HG02678 (cell line): ENCODE results near the gene ZBTB25.

ENCODE experiments used
- ATAC-seq: cut with Tn5 transposase; IDR thresholded peaks from one replicate; pipeline ENCODE4 v1.9.1; 2021; ENCODE audit warnings: mild to moderate bottlenecking, moderate library complexity; ENCODE audit not compliant: unreplicated experiment

Gene ZBTB25

DNA sequence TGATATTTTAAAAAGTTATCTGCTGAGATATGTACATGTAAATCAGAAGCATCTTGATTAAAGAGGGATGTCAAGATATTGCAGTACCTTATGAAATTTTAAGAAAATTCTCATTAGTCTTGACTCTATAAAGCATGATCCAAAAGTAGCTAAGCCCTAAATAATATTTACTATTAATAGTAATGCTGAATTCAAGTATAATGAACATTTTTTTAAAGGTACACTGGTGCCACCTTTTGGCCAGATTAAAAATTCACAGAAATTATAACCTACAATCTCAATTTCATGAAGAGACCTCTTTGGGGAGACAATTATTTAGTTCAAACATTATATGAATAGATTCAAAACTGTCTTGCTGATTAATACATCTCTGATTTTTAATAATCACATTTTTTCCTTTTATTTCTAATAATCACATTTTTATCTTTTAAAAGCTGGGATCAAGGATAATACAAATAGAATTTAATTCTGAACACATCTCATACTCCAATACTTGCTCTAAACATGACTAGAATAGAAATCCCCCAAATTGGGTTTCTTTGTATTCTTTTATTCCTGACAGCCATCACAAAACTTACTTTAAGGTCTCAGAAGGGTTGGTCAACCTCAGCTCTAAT lies 24.9 kb downstream of the ZBTB25 start:
- no peak for ATAC-seq

DNA sequence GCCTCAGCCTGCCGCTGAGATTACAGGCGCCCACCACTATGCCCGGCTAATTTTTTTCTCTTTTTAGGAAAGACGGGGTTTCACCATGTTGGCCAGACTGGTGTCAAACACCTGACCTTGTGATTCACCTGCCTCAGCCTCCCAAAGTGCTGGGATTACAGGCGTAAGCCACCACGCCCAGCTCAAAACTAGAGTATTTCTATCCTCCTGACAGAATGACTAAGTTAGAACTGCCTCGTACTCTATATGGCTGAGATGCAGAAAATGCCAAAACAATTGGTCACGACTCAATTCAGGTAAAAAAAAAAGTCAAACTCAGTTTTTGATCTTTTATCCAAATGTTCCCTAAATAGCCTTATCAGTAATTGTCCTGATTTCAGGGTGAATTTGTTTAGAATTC lies 27.2 kb downstream of the ZBTB25 start:
- no peak for ATAC-seq

DNA sequence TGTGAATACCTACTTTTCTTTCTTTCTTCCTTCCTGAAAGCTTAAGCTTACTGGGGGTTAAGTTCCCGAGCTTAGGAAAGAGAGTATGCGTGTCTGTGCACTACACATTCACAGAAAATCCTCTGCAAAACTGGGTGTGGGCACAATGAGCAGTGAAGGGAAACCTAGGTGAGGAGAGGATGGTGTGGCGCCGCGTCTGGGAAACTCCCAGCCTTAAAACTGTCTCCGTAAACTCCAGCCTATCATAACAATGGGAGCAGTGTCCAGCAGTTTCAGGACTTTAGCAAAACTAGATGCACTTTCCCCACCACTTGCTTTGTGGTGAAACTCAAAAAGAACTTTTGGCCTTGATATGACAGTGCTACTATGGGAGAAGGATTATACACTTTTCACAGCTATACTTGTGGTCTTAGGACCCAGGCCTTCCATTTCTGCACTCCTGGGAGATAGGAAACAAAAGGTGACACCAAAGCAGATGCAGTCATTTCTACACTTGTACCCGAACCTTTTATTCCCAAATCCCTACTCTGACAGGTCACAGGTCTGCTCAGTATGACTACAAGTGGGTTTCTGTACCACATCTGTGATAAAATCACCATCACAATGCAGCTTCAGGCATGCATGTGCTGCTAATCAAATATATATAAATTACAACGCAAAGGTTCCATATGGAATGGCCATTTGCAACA lies 27.9 kb downstream of the ZBTB25 start:
- no peak for ATAC-seq

DNA sequence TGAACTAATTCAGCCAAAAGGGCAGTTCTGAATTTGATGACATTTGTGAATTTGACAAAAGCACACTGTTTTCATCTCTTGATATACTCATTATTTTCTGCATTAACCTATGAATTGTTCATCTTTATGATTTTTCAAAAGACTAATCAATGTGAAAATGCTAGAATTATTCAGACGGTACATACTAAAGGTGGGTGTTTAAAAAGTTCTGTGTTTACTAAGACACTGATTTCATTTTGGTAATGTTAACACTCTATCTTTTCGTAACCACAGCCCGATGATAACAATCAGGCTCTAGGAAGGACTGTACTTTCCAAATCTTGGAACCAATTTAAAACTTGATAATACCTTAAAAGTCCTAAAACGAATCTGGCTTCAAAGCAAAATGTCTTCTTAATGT lies 28.9 kb downstream of the ZBTB25 start:
- ATAC-seq, result no peak

DNA sequence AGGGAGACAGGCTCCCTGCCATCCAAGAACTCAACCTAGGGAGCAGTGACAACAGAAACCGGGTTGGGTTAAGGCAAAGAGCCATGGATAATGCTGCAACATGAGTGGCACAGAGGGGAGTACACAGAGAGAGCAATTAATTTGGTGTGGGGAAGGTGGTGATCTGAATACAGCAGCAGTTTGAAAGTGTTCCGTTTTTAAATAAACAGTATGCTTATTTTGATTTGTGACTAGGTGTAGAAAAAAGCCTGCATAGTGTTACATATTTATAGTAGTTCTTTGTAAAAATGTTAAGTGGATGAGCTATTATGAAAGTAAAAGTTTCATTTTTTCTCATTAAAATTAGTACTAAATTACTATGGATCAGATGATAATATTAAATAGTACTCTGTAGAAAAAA lies 29.6 kb downstream of the ZBTB25 start:
- ATAC-seq, result no peak

DNA sequence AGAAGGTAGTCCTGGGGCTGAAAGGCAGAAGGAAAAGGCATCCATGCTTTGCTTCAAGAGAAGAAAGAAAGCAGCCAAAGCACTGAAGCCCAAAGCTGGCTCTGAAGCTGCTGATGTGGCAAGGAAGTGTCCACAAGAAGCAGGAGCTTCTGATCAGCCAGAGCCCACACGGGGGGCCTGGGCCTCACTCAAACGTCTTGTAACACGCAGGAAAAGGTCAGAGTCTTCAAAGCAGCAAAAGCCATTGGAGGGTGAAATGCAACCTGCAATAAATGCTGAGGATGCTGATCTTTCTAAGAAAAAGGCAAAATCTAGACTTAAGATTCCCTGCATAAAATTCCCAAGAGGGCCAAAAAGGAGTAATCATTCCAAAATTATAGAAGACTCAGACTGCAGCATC lies 35.2 kb downstream of the ZBTB25 start:
- ATAC-seq, result no peak

DNA sequence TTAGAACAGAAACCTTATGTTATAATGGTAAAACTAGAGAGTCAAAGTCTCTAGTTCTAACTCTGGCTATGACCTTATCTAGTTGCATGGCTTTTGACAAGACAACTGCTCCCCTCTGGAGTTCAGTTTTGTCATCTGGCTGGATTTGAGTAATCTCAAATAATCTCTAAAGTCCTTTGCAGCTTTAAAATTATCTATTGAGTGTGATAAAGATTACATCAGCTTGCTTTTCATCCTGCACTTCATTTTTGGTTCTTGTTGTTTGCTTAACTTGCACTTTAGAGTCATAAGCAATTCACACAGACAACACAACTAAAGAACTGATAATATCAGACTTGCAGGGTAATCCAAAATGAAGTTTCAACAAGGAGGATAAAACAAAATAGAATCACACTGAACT lies 36.1 kb downstream of the ZBTB25 start:
- no peak for ATAC-seq

DNA sequence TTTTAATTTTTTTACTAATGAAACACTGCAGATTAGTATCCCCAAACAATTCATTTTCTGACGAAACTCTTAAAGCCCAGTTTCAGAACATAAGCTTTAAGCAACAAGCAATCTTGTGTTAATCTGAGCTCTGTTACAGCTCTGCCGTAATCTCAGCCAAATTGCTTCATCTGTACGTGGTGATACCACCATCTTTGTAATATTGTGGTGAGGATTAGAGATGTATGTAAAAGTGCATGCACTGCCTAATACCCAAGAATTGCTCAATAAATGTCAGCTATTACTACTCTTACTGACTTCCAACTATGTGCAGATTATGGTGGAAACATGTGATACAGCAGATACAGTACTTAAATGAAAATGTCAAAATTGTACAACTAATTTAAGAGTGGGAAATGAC lies 36.5 kb downstream of the ZBTB25 start:
- ATAC-seq, result no peak

DNA sequence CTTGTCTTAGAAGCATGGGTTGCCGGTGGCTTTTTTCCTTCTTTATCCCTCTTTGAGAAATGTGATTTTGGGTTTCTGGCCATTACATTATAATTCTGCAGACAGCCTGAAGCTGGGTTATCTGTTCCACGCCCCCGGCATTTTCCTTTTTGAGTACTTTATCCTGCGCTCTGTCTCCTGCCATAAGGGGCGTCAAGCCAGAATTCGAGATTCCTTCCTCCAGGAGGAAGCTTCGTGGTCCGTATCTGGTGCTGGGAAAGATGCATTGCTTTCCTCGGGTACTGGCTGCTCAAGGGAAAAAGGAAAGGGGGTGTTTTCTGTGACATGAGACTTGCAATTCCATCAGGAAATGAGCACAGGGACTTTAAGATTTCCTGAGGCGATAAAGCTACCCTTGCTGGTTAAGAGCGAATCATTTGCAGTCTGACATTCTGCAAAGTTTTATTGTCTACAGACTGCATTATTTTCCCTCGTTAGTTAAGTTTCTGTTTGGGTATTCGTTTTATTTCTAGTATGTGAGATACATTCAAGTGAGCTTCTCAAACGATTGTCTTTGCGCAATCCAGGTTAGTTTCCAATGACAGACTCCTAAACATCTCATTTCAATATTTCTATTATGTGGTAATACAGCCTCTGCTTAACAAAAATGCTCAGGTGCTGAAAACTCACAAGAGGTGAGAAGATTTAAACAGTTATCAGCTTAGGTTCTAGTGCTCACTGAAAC lies 37.6 kb downstream of the ZBTB25 start:
- ATAC-seq, result peak; percentile 6

DNA sequence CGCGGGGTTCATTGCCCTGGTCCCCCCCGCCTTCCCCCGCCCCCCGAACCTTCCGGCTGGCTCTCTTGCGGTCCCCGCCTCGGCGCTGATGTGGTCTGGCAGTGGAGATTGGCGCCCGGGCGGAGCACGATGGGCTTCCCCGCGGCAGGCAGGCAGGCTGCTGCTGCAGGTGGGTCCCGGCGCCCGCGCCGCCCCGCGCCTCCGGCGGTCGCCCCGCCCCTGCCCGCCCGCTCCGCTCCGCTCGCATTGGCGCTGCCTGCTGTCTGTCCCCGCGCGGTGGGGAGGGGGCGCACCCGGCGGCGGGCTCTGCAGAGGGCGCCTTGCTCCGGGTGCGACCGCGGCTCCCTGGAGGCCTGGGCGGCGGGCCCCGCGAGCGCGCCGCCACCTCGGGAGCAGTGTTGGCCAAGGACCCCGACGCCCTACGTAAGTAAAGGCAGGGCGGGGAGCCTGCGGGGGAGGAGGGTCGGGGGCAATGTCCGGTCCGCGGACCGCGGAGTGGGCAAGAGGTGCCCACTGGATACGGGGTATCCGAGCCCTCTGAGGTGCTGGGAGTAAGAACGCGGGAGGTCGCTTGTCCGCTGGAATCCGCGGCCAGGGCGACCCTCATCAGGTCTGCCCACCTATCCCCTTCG lies 38.3 kb downstream of the ZBTB25 start, which contains the start of gene AKAP5:
Gene AKAP5, plus strand, starts transcription at position 309 of the 632 bp plus-strand sequence. CDS start 2,896 bp downstream, outside the sequence.
- ATAC-seq, result peak; percentile 71

DNA sequence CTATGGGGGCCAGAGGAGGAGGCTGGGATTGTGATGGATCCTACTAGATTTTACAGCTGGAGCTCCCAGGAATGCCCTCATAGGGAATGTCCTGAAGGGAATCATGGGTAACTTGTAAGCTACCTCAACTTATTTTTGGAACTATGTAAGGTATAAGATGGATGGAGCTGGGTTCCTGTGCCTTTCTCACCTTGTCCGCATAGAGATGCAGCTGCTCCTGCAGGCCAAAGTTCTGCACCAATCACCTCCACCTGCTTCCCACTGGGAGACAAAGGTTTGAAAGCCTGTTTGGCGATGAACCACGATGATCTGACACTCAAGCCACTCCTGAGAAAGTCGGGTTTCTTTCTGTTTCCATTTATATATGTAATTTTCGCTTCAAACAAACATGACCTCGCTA lies 39.0 kb downstream of the ZBTB25 start:
- no peak for ATAC-seq

DNA sequence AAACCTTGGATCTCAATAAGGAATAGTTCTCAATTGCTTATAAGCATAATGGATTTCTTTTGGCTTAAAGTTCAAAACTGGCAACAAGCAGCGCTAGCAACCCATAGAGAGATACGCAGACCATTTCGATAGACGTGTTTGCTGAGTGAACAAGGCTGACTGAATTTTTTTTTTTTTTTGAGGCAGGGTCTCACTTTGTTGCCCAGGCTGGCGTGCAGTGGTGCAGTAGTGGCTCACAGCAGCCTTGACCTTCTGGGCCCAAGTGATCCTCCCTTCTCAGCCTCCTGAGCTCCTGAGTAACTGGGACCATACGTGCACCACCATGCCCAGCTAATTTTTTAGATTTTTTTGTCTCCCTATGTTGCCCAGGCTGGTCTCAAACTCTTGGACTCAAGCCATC lies 39.8 kb downstream of the ZBTB25 start:
- no peak for ATAC-seq

DNA sequence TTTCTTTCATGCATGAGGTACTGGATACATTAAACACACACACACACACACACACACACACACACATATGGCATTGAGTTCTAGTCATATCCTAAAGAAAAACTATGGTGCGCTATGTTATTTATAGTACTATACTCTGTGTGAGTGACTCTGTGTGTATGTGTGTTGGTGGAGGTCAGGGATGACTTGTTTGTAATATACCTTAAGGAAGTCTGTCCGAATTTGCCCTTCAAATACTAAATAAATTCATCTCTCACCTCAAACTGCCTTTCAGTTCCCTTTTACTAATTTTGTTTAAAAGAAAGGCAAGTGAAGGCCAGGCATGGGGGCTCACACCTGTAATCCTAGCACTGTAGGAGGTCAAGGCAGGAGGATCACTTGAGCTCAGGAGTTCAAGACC lies 40.4 kb downstream of the ZBTB25 start:
- ATAC-seq, result no peak

DNA sequence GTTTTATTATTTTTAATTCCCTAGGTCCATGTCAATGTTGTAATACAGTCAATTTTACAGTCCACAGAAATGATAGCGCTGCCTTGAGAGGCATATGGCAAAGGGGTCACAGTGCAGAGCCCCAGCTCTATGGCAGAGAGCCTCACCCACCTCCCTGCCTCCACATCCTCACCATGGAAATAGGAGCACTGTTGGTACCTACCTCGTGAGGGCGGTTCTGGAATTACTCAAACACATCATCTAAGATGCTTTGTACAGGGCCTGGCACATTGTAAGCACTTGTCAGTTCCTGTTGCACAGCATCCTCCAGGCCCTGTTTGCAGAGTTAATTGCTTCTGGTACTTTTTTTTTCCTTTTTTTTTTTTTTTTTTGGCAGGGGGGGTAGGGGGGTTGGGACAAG lies 42.4 kb downstream of the ZBTB25 start:
- no peak for ATAC-seq

DNA sequence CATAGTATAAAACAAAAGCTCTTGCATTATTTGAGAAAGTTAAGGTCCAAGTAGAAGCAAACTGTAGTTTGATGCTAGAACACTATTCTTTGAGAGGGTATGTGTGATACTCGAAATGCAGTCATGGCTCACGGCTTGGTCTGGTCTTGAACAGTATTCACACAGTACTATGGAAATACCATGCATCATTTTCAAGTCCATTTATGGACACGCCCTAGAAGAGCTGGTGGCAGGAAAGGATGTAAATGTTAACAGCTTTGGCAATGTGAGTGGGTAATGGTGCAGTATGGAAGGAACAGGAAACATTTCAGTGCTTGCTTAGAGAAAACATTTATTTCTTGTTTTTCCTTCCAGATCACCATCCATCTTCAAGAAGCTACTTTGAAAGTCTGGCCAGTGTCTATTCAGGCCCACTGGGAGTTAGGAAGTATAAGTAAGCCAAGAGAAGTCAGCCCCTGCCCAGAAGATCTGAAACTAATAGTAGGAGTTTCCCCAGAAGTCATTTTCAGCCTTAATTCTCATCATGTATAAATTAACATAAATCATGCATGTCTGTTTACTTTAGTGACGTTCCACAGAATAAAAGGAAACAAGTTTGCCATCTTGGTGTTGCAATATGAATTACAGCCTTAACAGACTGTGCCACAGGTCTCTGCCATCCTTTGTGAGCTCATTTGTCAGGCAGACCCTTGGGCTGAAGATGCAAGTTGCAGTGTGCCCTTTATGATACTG lies 44.1 kb downstream of the ZBTB25 start:
- ATAC-seq, result no peak

DNA sequence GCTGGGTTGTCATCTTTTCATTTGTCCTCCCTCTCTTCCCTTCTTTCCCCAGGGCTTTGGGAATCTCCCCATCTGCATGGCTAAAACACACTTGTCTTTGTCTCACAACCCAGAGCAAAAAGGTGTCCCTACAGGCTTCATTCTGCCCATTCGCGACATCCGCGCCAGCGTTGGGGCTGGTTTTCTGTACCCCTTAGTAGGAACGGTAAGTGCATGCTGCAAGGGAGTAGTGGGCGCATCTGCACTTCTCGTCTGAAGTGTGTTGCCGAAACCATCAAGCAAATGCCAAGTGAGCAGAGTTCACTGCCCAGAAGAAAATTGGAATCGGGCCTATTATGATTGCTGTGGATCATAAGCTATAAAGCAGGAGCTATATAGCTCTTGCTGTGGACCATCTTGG lies 49.0 kb downstream of the ZBTB25 start:
- ATAC-seq, result no peak

DNA sequence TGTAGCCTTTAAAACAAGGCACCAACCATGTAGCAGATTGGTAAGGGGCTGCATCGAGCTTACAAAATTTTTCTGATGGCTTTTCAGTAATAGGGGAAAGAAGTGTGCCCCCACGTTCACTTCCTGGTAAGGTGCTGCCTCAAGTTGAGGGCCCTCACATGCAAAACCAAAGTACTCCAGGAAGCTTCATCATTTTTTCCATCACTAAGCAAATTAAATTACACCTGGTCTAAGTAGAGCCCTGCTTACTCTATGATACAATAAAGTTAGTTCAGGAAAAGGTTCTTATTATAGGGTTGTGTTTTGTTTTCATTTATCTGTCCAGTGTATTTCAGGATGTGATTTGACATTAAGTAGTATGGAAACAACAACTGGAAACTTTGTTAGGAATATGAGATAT lies 53.4 kb downstream of the ZBTB25 start:
- ATAC-seq, result no peak

DNA sequence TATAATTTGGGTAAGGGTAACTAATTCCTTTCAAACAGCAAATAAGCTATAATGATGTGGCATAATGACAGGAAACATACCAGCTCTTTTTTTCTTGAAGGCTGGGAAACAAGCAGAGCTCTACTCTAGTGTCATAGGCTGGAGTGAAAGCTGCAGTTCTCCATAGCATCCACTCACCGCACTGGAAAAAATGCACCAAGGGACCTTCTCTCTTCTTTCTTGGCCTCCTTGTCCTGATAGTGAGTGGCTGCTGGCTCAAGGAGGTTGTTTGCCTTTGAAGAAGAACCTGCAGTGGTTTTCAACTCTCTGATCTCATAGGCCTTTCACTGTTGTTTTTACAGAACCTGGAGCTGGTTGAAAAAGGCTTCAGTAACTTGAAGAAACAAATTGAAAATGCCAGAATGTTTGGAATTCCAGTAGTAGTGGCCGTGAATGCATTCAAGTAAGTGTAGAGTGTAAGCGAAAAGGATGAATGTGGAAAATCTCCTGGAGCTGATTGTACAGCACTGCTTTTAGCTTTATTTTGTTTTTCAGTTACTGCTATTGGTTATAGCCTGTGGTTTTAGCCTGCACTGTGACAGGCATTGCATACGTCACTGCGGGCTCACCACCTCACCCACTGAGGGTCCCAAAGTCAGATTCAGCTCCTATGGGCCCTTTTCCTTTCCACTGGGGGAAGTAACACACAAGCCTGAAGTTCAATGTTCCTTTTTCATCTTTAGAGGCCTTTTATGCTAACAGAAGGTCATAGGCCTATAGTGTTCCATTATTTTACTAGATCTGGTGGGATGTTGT lies 55.6 kb downstream of the ZBTB25 start:
- ATAC-seq, result no peak

DNA sequence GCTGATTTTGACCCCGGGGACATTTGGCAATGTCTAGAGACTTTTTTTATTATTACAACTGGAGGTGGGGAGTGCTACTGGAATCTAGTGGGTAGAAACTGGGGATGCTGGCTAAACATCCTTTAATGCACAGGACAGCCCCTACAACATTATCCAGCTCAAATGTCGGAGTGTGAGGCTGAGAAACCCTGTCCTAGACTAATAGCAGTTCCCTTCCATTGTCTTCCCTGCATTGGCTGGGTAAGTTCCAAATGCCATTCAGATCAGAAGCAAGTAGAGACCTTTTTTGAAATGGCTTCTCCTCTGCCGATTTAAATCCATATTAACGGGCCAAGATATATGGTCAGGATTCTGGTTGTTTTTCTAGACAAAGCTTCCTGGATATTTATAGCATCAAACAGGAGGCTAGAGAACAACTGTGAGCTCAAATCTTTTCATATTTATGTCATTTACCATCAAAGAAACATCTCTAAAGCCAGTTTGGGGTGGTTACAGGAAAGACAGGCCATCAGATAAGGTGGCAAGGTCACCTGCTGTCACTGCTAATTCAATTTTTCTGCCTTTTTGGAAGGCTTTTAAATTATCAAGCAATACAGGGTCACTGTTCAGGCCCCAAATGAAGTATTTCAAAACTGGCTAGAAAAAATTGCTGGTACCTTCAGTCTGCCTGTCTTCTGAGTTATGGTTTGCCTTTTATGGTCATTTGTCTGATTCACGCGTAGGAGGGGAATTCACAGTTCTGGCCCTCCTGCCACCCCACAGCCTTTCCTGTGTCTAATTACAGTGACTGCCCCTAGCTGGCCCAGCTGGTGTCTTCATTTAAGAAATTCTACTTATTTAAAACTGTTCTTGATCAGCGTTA lies 58.4 kb downstream of the ZBTB25 start:
- ATAC-seq, result peak; percentile 98
